Stomach (tissue), 19 donors: ENCODE measurements around the gene CYBA. TPM values are rescaled to one million over a fixed set of nuclear protein-coding genes. Genes with fewer than 3 reads are reported as not detected.

ENCODE experiments used
- DNase-seq, 2 donors: peaks; one replicate each; pipeline versions ENCODE4 v3.0.0 to v3.0.0-alpha.2; 2013 to 2019
- H3K27ac ChIP-seq, 5 donors: fragments of 200-600 bp in 4 of 5; sonication (generic) in 4 of 5; one replicate each; pipeline ENCODE4 v1.5.1; 2013 to 2019; ENCODE audit warnings: mild to moderate bottlenecking in 1 of 5, moderate library complexity in 1 of 5
- H3K27me3 ChIP-seq, 3 donors: fragments of 200-600 bp; sonication (generic); one replicate each; pipeline ENCODE4 v1.5.1; 2017 to 2019; ENCODE audit warnings: mixed run types in 1 of 3
- H3K36me3 ChIP-seq, 4 donors: fragments of 200-600 bp; sonication (generic); 1 replicate in 3 of 4; 2 replicates in 1 of 4; pipeline ENCODE4 v1.5.1; 2016 to 2019
- H3K4me1 ChIP-seq, 4 donors: fragments of 200-600 bp; sonication (generic); one replicate each; pipeline ENCODE4 v1.5.1; 2016 to 2019
- H3K4me3 ChIP-seq, 4 donors: fragments of 200-600 bp; sonication (generic) in 3 of 4; one replicate each; pipeline ENCODE4 v1.5.1; 2016 to 2019; ENCODE audit warnings: mild to moderate bottlenecking in 1 of 4
- H3K9me3 ChIP-seq, 4 donors: fragments of 200-600 bp; sonication (generic); one replicate each; pipeline ENCODE4 v1.5.1; 2016 to 2019
- CTCF ChIP-seq, 7 experiments: fragments of 450-650 bp in 4 of 7; fragments of 200-600 bp in 3 of 7; sonication (generic) in 3 of 7; IDR thresholded peaks; one replicate each; pipeline ENCODE4 v1.5.1; 2016 to 2019; ENCODE audit warnings: antibody characterized with exemption in 7 of 7, control low read depth in 2 of 7, mild to moderate bottlenecking in 1 of 7
- EP300 ChIP-seq: sonication (generic); formaldehyde crosslinking; IDR thresholded peaks from one replicate; pipeline ENCODE4 v1.6.1; 2017; ENCODE audit warnings: antibody characterized with exemption
- POLR2A ChIP-seq, 4 donors: fragments of 450-650 bp; IDR thresholded peaks; one replicate each; pipeline ENCODE4 v1.6.1; 2016; ENCODE audit warnings: antibody characterized with exemption in 4 of 4, control low read depth in 2 of 4, mild to moderate bottlenecking in 1 of 4, moderate library complexity in 1 of 4
- POLR2AphosphoS5 ChIP-seq, 3 donors: sonication (generic); formaldehyde crosslinking; IDR thresholded peaks; one replicate each; pipeline ENCODE4 v1.6.1; 2016; ENCODE audit warnings: antibody characterized with exemption in 3 of 3
- WGBS, 5 donors: extraction: QIAGEN DNeasy Blood & Tissue Kit in 3 of 5; methylation state at CpG; one replicate each; pipeline versions ENCODE4 v1.1.5 to v1.1.7; 2013 to 2018; 5-methylcytosine and 5-hydroxymethylcytosine counted together
- intact Hi-C: fragments of 100-400 bp; cut with DNase I; formaldehyde crosslinking; loops from one replicate; pipeline ENCODE4 v1.15.1; 2023; ENCODE audit warnings: low total_unique reads
- long read RNA-seq, 10 donors: transcript quantifications; one replicate each; lab custom pipeline, GENCODE V29; 2026
- polyA plus RNA-seq, 3 donors: library from polyadenylated mRNA; stranded (reverse); fragments of 200-250 nt; gene quantifications; one replicate each; pipeline ENCODE4 v1.2.3, GENCODE V29; 2013
- total RNA-seq, 5 donors: library from RNA; depleted of rRNA; stranded (reverse); fragments of >200 nt; gene quantifications; one replicate each; pipeline versions ENCODE4 v1.1.0 to v1.2.3, GENCODE V29; 2014 to 2016
- donor health status: healthy with polysubstance abuse.
- donor health status: Bipolar disorder and iron deficiency.
- donor health status: healthy.

CYBA gene
- total RNA-seq (100 to 1,000 TPM in 3 of 5 donors, 10 to 100 TPM in 2; 21.0 to 480 (median 175) TPM), polyA plus RNA-seq (100 to 1,000 TPM in 2 of 3 donors, 10 to 100 TPM in 1; 57.1 to 165 (median 159) TPM)
- long read RNA-seq, donor 1, transcript CYBA-201 (6 exons, 797 nt): major isoform, 56 of 78 reads
- long read RNA-seq, donor 1, partial matches to known transcripts: 20 of 78 reads
- long read RNA-seq, donor 1, other reads (novel, unspliced or antisense): 0 of 78 reads
- long read RNA-seq, donor 2, transcript CYBA-201 (6 exons, 797 nt): major isoform, 106 of 115 reads
- long read RNA-seq, donor 2, partial matches to known transcripts: 7 of 115 reads
- long read RNA-seq, donor 2, other reads (novel, unspliced or antisense): 0 of 115 reads
- long read RNA-seq, donor 3, transcript CYBA-201 (6 exons, 797 nt): major isoform, 50 of 60 reads
- long read RNA-seq, donor 3, partial matches to known transcripts: 6 of 60 reads
- long read RNA-seq, donor 3, other reads (novel, unspliced or antisense): 0 of 60 reads
- long read RNA-seq, donor 4, transcript CYBA-201 (6 exons, 797 nt): major isoform, 11 of 11 reads
- long read RNA-seq, donor 4, partial matches to known transcripts: 0 of 11 reads
- long read RNA-seq, donor 4, other reads (novel, unspliced or antisense): 0 of 11 reads
- long read RNA-seq, donor 5, transcript CYBA-201 (6 exons, 797 nt): major isoform, 77 of 102 reads
- long read RNA-seq, donor 5, partial matches to known transcripts: 19 of 102 reads
- long read RNA-seq, donor 5, other reads (novel, unspliced or antisense): 0 of 102 reads
- long read RNA-seq, donor 6, transcript CYBA-201 (6 exons, 797 nt): major isoform, 193 of 222 reads
- long read RNA-seq, donor 6, partial matches to known transcripts: 24 of 222 reads
- long read RNA-seq, donor 6, other reads (novel, unspliced or antisense): 0 of 222 reads
- long read RNA-seq, donor 7, transcript CYBA-201 (6 exons, 797 nt): major isoform, 96 of 122 reads
- long read RNA-seq, donor 7, partial matches to known transcripts: 23 of 122 reads
- long read RNA-seq, donor 7, other reads (novel, unspliced or antisense): 0 of 122 reads
- long read RNA-seq, donor 8, transcript CYBA-201 (6 exons, 797 nt): major isoform, 65 of 93 reads
- long read RNA-seq, donor 8, transcript CYBA-204 (4 exons, 1,052 nt): minor isoform, 5 of 93 reads
- long read RNA-seq, donor 8, partial matches to known transcripts: 19 of 93 reads
- long read RNA-seq, donor 8, other reads (novel, unspliced or antisense): 0 of 93 reads
- long read RNA-seq, donor 9, transcript CYBA-201 (6 exons, 797 nt): major isoform, 66 of 79 reads
- long read RNA-seq, donor 9, partial matches to known transcripts: 10 of 79 reads
- long read RNA-seq, donor 9, other reads (novel, unspliced or antisense): 0 of 79 reads
- long read RNA-seq, donor 10, transcript CYBA-201 (6 exons, 797 nt): major isoform, 38 of 54 reads
- long read RNA-seq, donor 10, partial matches to known transcripts: 11 of 54 reads
- long read RNA-seq, donor 10, other reads (novel, unspliced or antisense): 0 of 54 reads

GRCh38 chr16:88650749-88651275 is at the start of gene CYBA:
Gene CYBA, minus strand, starts transcription at chr16:88651053. Its CDS starts 40 bp downstream, at chr16:88651013.
- no peak for TF ChIP-seq EP300
- peak in 2 of 3 donors; percentile 68 to 73 for TF ChIP-seq POLR2AphosphoS5 (IDR thresholded peaks at IDR 0.05)
- TF ChIP-seq POLR2A (IDR thresholded peaks at IDR 0.05): no peak
- no peak for TF ChIP-seq CTCF (IDR thresholded peaks at IDR 0.05)
- H3K27ac ChIP-seq: peak within 1 kb of the TSS; percentile 63 to 91 (median 86)
- peak within 1 kb of the TSS; percentile 56 to 83 (median 74) for H3K4me3 ChIP-seq
- no peaks in the 10 kb centered on the region for H3K27me3 ChIP-seq
- peak; percentile 83 to 91 for DNase-seq
- peaks cover 27 to 44% (median 34%) of the 10 kb centered on the region in 4 donors for H3K4me1 ChIP-seq
- intact Hi-C loops: no loop called here
- no peaks in the 10 kb centered on the region for H3K9me3 ChIP-seq
- peaks cover 6 to 51% (median 40%) of the 10 kb centered on the region in 4 donors for H3K36me3 ChIP-seq
- WGBS, 5 donors: 0 to 3% (median 1%) methylated on average over 17 to 41 of the region's 41 CpGs

GRCh38 chr16:88700322-88700635 is 49.4 kb upstream of the CYBA start:
- Histone ChIP-seq H3K27ac (peak overlapping the region; percentile 39 to 92 (median 79)), H3K36me3 (peaks cover 26 to 64% (median 54%) of the 10 kb centered on the region in 4 donors), H3K4me1 (peaks cover 16 to 61% (median 43%) of the 10 kb centered on the region in 4 donors), H3K9me3 (no peaks in the 10 kb centered on the region), H3K27me3 (no peaks in the 10 kb centered on the region), H3K4me3 (peak overlapping the region in 1 of 4 donors; percentile 29)
- 54 to 83% (median 73%) methylated on average over 14 of the region's 14 CpGs for WGBS, 5 donors
- no peak for TF ChIP-seq CTCF (IDR thresholded peaks at IDR 0.05)
- TF ChIP-seq EP300: no peak
- TF ChIP-seq POLR2A (IDR thresholded peaks at IDR 0.05): no peak
- TF ChIP-seq POLR2AphosphoS5 (IDR thresholded peaks at IDR 0.05): no peak
- intact Hi-C loops: no loop called here
- DNase-seq: no peak

- Histone ChIP-seq H3K9me3 (no peaks in the 10 kb centered on the region), H3K4me1 (peaks cover 5 to 50% (median 32%) of the 10 kb centered on the region in 4 donors), H3K4me3 (no peak overlapping the region), H3K27ac (peak overlapping the region in 2 of 5 donors; percentile 79 to 92), H3K36me3 (peaks cover 26 to 64% (median 55%) of the 10 kb centered on the region in 4 donors), H3K27me3 (no peaks in the 10 kb centered on the region)
- no peak for DNase-seq
- WGBS, 5 donors: 68 to 95% (median 95%) methylated on average over 3 to 16 of the region's 16 CpGs
- intact Hi-C loops: no loop called here
- TF ChIP-seq POLR2A (IDR thresholded peaks at IDR 0.05) (no peak), POLR2AphosphoS5 (IDR thresholded peaks at IDR 0.05) (no peak), EP300 (no peak), CTCF (IDR thresholded peaks at IDR 0.05) (no peak)
Measured at GRCh38 chr16:88699180-88699579, 48.3 kb upstream of the CYBA start.
